Measurements from ENCODE around the gene TOLLIP.

Gene TOLLIP

GRCh38 chr11:1287928-1288327, 21.5 kb downstream of the TOLLIP start:
- TF ChIP-seq CREB1 (IDR thresholded peaks at IDR 0.05; ENCODE audit: low read depth): no peak
- TF ChIP-seq EP300 (IDR thresholded peaks at IDR 0.05; ENCODE audit: borderline replicate concordance): no peak
- TF ChIP-seq YY1 (IDR thresholded peaks at IDR 0.05; ENCODE audit: low read depth): no peak
- no peak for TF ChIP-seq ZBTB7A (IDR thresholded peaks at IDR 0.05; ENCODE audit: low read depth)
- TF ChIP-seq, protein P1, sequence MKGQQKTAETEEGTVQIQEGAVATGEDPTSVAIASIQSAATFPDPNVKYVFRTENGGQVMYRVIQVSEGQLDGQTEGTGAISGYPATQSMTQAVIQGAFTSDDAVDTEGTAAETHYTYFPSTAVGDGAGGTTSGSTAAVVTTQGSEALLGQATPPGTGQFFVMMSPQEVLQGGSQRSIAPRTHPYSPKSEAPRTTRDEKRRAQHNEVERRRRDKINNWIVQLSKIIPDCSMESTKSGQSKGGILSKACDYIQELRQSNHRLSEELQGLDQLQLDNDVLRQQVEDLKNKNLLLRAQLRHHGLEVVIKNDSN (IDR thresholded peaks at IDR 0.05): no peak
- TF ChIP-seq, protein P2, sequence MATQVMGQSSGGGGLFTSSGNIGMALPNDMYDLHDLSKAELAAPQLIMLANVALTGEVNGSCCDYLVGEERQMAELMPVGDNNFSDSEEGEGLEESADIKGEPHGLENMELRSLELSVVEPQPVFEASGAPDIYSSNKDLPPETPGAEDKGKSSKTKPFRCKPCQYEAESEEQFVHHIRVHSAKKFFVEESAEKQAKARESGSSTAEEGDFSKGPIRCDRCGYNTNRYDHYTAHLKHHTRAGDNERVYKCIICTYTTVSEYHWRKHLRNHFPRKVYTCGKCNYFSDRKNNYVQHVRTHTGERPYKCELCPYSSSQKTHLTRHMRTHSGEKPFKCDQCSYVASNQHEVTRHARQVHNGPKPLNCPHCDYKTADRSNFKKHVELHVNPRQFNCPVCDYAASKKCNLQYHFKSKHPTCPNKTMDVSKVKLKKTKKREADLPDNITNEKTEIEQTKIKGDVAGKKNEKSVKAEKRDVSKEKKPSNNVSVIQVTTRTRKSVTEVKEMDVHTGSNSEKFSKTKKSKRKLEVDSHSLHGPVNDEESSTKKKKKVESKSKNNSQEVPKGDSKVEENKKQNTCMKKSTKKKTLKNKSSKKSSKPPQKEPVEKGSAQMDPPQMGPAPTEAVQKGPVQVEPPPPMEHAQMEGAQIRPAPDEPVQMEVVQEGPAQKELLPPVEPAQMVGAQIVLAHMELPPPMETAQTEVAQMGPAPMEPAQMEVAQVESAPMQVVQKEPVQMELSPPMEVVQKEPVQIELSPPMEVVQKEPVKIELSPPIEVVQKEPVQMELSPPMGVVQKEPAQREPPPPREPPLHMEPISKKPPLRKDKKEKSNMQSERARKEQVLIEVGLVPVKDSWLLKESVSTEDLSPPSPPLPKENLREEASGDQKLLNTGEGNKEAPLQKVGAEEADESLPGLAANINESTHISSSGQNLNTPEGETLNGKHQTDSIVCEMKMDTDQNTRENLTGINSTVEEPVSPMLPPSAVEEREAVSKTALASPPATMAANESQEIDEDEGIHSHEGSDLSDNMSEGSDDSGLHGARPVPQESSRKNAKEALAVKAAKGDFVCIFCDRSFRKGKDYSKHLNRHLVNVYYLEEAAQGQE (IDR thresholded peaks at IDR 0.05; ENCODE audit: low read depth): no peak
- no peak for TF ChIP-seq TCF12 (IDR thresholded peaks at IDR 0.05; ENCODE audit: low read depth)
- no peak for TF ChIP-seq EGR1 (IDR thresholded peaks at IDR 0.05)
- no peak for TF ChIP-seq MAX (IDR thresholded peaks at IDR 0.05)
- no peak for TF ChIP-seq FOXM1 (IDR thresholded peaks at IDR 0.05; ENCODE audit: borderline replicate concordance, low read depth)
- no peak for TF ChIP-seq TAF1 (IDR thresholded peaks at IDR 0.05; ENCODE audit: low read depth)
- no peak for TF ChIP-seq RAD21 (IDR thresholded peaks at IDR 0.05; ENCODE audit: low read depth)
- TF ChIP-seq NFIC (IDR thresholded peaks at IDR 0.05): no peak
- TF ChIP-seq CEBPB (IDR thresholded peaks at IDR 0.05): no peak

- TF ChIP-seq, protein P2 (IDR thresholded peaks at IDR 0.05; ENCODE audit: low read depth): no peak
- TF ChIP-seq CREB1 (IDR thresholded peaks at IDR 0.05; ENCODE audit: low read depth) (no peak), MAX (IDR thresholded peaks at IDR 0.05) (no peak), RAD21 (IDR thresholded peaks at IDR 0.05; ENCODE audit: low read depth) (no peak), TAF1 (IDR thresholded peaks at IDR 0.05; ENCODE audit: low read depth) (no peak), NFIC (IDR thresholded peaks at IDR 0.05) (no peak)
Measured at GRCh38 chr11:1285876-1286275, 23.6 kb downstream of the TOLLIP start.

DNA sequence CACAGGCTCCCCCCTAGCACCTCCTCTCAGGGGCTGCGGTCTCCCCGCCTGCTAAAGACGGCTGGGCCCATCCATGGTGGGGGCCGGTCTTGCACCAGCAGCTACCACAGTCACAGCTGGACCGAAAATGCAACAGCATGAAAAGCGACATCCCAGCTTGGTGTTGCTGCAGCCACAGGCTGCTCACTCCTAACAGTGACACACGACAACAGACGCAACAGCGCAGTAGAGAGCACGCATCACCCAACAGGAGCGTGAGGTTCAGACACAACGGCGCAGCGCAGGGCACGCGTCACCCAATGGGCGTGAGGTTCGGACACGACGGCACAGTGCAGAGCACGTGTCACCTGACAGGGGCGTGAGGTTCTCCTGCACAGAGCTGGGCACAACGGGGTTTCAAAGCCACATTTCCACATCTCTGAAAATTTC, 24.1 kb downstream of the TOLLIP start:
- no peak for TF ChIP-seq TCF12 (IDR thresholded peaks at IDR 0.05; ENCODE audit: low read depth)
- no peak for TF ChIP-seq FOXM1 (IDR thresholded peaks at IDR 0.05; ENCODE audit: borderline replicate concordance, low read depth)
- TF ChIP-seq, protein P2 (IDR thresholded peaks at IDR 0.05; ENCODE audit: low read depth): no peak
- no peak for TF ChIP-seq CEBPB (IDR thresholded peaks at IDR 0.05)
- TF ChIP-seq ZBTB7A (IDR thresholded peaks at IDR 0.05; ENCODE audit: low read depth): no peak
- TF ChIP-seq EGR1 (IDR thresholded peaks at IDR 0.05): no peak
- no peak for TF ChIP-seq YY1 (IDR thresholded peaks at IDR 0.05; ENCODE audit: low read depth)
- TF ChIP-seq CREB1 (IDR thresholded peaks at IDR 0.05; ENCODE audit: low read depth): no peak

DNA sequence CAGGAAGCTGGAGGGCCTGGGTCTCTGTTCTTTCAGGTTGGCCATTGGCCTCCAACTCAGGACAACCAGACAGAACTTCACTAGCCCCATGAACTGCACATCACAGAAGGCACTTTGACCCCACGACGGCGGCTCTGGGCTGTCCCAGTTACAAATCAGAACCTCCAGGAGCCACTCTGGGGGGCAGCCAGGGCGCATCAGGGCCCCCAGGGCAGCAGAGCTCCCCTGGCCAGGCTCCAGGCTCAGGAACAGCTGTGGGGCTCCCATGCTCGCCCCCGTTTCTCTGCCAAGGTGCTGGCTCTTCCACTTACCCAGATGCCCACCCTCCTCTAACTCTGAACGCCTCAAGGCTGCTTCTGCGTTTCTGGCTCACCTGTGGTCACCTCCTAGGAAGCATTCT, 25.5 kb downstream of the TOLLIP start:
- TF ChIP-seq TEAD4 (IDR thresholded peaks at IDR 0.05) (no peak), RAD21 (IDR thresholded peaks at IDR 0.05; ENCODE audit: low read depth) (no peak), CREB1 (IDR thresholded peaks at IDR 0.05; ENCODE audit: low read depth) (no peak), EGR1 (IDR thresholded peaks at IDR 0.05) (no peak), CEBPB (IDR thresholded peaks at IDR 0.05) (no peak), MAX (IDR thresholded peaks at IDR 0.05) (no peak), FOXM1 (IDR thresholded peaks at IDR 0.05; ENCODE audit: borderline replicate concordance, low read depth) (no peak), TAF1 (IDR thresholded peaks at IDR 0.05; ENCODE audit: low read depth) (no peak)
- TF ChIP-seq, protein P2 (IDR thresholded peaks at IDR 0.05; ENCODE audit: low read depth): no peak

All from Ishikawa (cell line).